ENCODE results near the gene ERP27.

Gene ERP27

DNA sequence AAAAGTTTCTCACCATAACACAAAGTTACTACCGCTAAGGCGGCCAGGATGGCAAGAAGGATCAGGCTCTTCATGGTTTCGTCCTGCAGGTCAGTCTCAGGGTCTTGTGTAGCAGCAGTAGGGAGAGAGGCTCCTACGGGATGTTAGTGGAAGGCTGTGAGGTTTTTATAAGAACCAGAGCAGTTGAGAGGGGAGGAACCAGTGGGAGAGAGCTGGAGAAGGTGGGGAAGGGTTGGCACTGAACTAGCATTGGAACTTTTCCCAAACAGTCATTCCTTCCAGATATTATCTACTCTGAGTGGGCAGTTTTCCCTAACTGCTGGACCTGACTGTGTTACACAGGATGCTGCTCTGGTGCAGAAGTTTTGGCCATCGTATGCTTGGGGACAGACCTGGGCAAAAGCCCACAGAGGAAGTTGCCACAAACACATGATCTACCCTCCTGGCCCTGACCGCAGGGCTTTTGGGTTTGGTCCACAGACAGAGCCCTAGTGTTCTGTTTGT lies 52.6 kb downstream of the ERP27 start, which contains the start of gene MGP:
Gene MGP, minus strand, starts transcription at position 137 of the 504 bp plus-strand sequence. Its CDS starts 63 bp downstream, at position 74.
- no peaks in the 10 kb centered on the region for H3K79me1 ChIP-seq (ENCODE audit: low read length)
- H3K4ac ChIP-seq (ENCODE audit: low read depth, low read length), result no peak within 1 kb of the TSS
- H3K4me3 ChIP-seq (ENCODE audit: low read depth, low read length), result no peak within 1 kb of the TSS
- H2AK5ac ChIP-seq (ENCODE audit: low read length), result no peak within 1 kb of the TSS
- no peaks in the 10 kb centered on the region for H3K79me2 ChIP-seq (ENCODE audit: control insufficient read depth, insufficient read depth, low read length, poor library complexity)
- no peak within 1 kb of the TSS for H3K27ac ChIP-seq (ENCODE audit: low read depth, low read length)
- H4K91ac ChIP-seq (ENCODE audit: low read depth, low read length), result no peak within 1 kb of the TSS
- H2BK12ac ChIP-seq (ENCODE audit: low read length), result peak within 1 kb of the TSS; percentile 58
- no peak within 1 kb of the TSS for H4K12ac ChIP-seq (ENCODE audit: low read depth, low read length)
- no peak within 1 kb of the TSS for H3K14ac ChIP-seq (ENCODE audit: low read length)
- H3K18ac ChIP-seq (ENCODE audit: low read length), result no peak within 1 kb of the TSS
- H3K9ac ChIP-seq (ENCODE audit: low read length), result no peak within 1 kb of the TSS
- H3K4me1 ChIP-seq (ENCODE audit: control insufficient read depth in 1 of 2, insufficient read depth in 2 of 2, low read length in 2 of 2), result peaks cover 0 to 2% of the 10 kb centered on the region in 2 experiments
- no peaks in the 10 kb centered on the region for H3K27me3 ChIP-seq (ENCODE audit: insufficient read depth, low read length)
- H2AFZ ChIP-seq (ENCODE audit: insufficient read depth, low read length, poor library complexity), result no peak within 1 kb of the TSS
- H3K4me2 ChIP-seq (ENCODE audit: low read length), result no peak within 1 kb of the TSS
- DNase-seq, result no peak
- H2BK120ac ChIP-seq (ENCODE audit: insufficient read depth, low read length, poor library complexity), result peak within 1 kb of the TSS; percentile 31
- H3K9me3 ChIP-seq (ENCODE audit: insufficient read depth, low read depth, low read length), result no peaks in the 10 kb centered on the region
- no CpG with 5 or more reads among the region's 6 CpGs for WGBS (ENCODE audit: extremely low coverage, insufficient coverage, insufficient read length)
- H2BK5ac ChIP-seq (ENCODE audit: low read depth, low read length, poor library complexity), result peak within 1 kb of the TSS; percentile 49
- H3K23ac ChIP-seq (ENCODE audit: low read length), result no peak within 1 kb of the TSS
- H4K8ac ChIP-seq (ENCODE audit: low read depth, low read length), result no peak within 1 kb of the TSS
- H3K36me3 ChIP-seq (ENCODE audit: control insufficient read depth in 1 of 2, insufficient read depth in 2 of 2, low read length in 2 of 2), result no peaks in the 10 kb centered on the region

DNA sequence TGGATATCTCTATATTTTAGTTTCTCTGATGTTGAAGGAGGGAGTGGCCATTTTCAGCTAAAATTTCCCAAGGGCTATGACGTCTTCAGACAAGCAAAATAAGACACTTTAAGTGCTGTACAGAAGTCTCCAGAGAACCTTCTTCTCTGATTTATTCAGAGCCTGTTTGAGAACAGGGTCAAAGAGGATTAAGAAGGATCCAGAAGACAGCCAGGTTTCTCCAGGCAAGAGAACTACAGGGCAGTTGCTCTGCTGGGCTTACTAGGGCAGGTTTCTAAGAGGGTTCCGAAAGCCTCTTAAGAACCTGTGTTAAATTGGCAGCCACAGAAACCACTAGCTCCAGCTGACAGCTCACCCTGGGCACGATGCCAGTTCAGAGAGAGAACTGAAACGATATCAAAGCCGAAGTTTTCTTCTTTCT lies 53.9 kb downstream of the ERP27 start:
- WGBS (ENCODE audit: extremely low coverage, insufficient coverage, insufficient read length), result no CpG with 5 or more reads among the region's 5 CpGs
- Histone ChIP-seq H3K4ac (ENCODE audit: low read depth, low read length) (no peak overlapping the region), H3K9ac (ENCODE audit: low read length) (no peak overlapping the region), H3K9me3 (ENCODE audit: insufficient read depth, low read depth, low read length) (no peaks in the 10 kb centered on the region), H4K8ac (ENCODE audit: low read depth, low read length) (no peak overlapping the region), H2BK12ac (ENCODE audit: low read length) (peak overlapping the region; percentile 58), H3K14ac (ENCODE audit: low read length) (no peak overlapping the region), H4K91ac (ENCODE audit: low read depth, low read length) (no peak overlapping the region), H2BK120ac (ENCODE audit: insufficient read depth, low read length, poor library complexity) (peak overlapping the region; percentile 31), H2AK5ac (ENCODE audit: low read length) (no peak overlapping the region), H2BK5ac (ENCODE audit: low read depth, low read length, poor library complexity) (peak overlapping the region; percentile 49), H3K27me3 (ENCODE audit: insufficient read depth, low read length) (no peaks in the 10 kb centered on the region), H3K4me3 (ENCODE audit: low read depth, low read length) (no peak overlapping the region), H4K12ac (ENCODE audit: low read depth, low read length) (no peak overlapping the region), H3K79me1 (ENCODE audit: low read length) (no peaks in the 10 kb centered on the region), H3K27ac (ENCODE audit: low read depth, low read length) (no peak overlapping the region), H3K23ac (ENCODE audit: low read length) (no peak overlapping the region), H2AFZ (ENCODE audit: insufficient read depth, low read length, poor library complexity) (no peak overlapping the region), H3K4me1 (ENCODE audit: control insufficient read depth in 1 of 2, insufficient read depth in 2 of 2, low read length in 2 of 2) (peaks cover 0 to 2% of the 10 kb centered on the region in 2 experiments), H3K79me2 (ENCODE audit: control insufficient read depth, insufficient read depth, low read length, poor library complexity) (no peaks in the 10 kb centered on the region), H3K4me2 (ENCODE audit: low read length) (no peak overlapping the region), H3K18ac (ENCODE audit: low read length) (no peak overlapping the region), H3K36me3 (ENCODE audit: control insufficient read depth in 1 of 2, insufficient read depth in 2 of 2, low read length in 2 of 2) (no peaks in the 10 kb centered on the region)
- peak in 1 of 2 donors; percentile 21 for DNase-seq

DNA sequence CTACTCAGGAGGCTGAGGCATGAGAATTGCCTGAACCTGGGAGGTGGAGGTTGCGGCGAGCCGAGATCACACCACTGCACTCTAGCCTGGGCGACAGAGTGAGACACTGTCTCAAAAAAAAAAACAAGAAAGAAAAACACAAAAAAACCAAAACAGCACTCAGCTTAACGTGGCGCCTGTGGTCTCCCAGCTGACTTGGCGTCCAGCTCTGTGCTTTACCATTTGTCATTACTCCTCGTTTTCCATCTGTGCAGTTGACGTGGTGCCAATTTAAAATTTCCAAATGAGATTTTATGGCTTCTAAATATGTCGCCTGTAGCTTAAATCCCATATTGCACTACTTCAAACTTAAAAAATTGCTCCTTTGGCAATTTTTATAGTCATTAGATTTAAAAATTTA lies 54.7 kb downstream of the ERP27 start:
- no peak overlapping the region for H3K27ac ChIP-seq (ENCODE audit: low read depth, low read length)
- no peak overlapping the region for H4K91ac ChIP-seq (ENCODE audit: low read depth, low read length)
- H3K4me3 ChIP-seq (ENCODE audit: low read depth, low read length), result no peak overlapping the region
- H3K79me2 ChIP-seq (ENCODE audit: control insufficient read depth, insufficient read depth, low read length, poor library complexity), result no peaks in the 10 kb centered on the region
- H3K23ac ChIP-seq (ENCODE audit: low read length), result no peak overlapping the region
- no peak overlapping the region for H3K4ac ChIP-seq (ENCODE audit: low read depth, low read length)
- H3K79me1 ChIP-seq (ENCODE audit: low read length), result no peaks in the 10 kb centered on the region
- no peaks in the 10 kb centered on the region for H3K36me3 ChIP-seq (ENCODE audit: control insufficient read depth in 1 of 2, insufficient read depth in 2 of 2, low read length in 2 of 2)
- H2BK120ac ChIP-seq (ENCODE audit: insufficient read depth, low read length, poor library complexity), result no peak overlapping the region
- peaks cover 0 to 2% of the 10 kb centered on the region in 2 experiments for H3K4me1 ChIP-seq (ENCODE audit: control insufficient read depth in 1 of 2, insufficient read depth in 2 of 2, low read length in 2 of 2)
- H2AFZ ChIP-seq (ENCODE audit: insufficient read depth, low read length, poor library complexity), result no peak overlapping the region
- no peak overlapping the region for H3K18ac ChIP-seq (ENCODE audit: low read length)
- DNase-seq, result no peak
- H3K9me3 ChIP-seq (ENCODE audit: insufficient read depth, low read depth, low read length), result no peaks in the 10 kb centered on the region
- no peak overlapping the region for H3K14ac ChIP-seq (ENCODE audit: low read length)
- no peak overlapping the region for H2AK5ac ChIP-seq (ENCODE audit: low read length)
- no CpG with 5 or more reads among the region's 10 CpGs for WGBS (ENCODE audit: extremely low coverage, insufficient coverage, insufficient read length)
- no peak overlapping the region for H2BK5ac ChIP-seq (ENCODE audit: low read depth, low read length, poor library complexity)
- no peak overlapping the region for H3K4me2 ChIP-seq (ENCODE audit: low read length)
- H2BK12ac ChIP-seq (ENCODE audit: low read length), result no peak overlapping the region
- peak overlapping the region; percentile 28 for H4K8ac ChIP-seq (ENCODE audit: low read depth, low read length)
- no peaks in the 10 kb centered on the region for H3K27me3 ChIP-seq (ENCODE audit: insufficient read depth, low read length)
- no peak overlapping the region for H4K12ac ChIP-seq (ENCODE audit: low read depth, low read length)
- H3K9ac ChIP-seq (ENCODE audit: low read length), result no peak overlapping the region

DNA sequence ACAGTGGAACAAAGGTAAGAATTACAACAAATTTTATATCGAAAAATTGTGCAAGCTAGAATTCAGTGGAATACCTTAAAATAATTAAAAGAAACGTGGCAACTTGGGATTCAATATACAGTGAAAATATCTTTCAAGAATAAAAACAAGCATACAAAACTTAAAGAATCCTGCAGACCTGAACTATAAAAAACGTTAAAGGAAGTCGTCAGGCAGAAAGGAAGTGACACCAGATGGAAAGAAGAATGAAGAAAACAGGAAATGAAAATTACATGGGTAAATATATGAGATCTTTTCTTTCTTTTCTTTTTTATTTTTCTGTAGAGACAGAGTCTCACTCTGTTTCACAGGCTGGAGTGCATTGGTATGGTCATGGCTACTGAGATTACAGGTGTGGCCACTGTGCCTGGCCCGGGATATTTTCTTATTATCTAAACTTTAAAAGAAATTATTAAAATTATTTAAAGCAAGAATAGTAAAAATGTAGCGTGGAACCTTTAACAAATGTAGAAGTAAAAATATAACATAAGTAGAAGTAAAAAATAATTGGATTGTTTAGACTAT lies 57.4 kb downstream of the ERP27 start:
- Histone ChIP-seq H3K9ac (ENCODE audit: low read length) (no peak overlapping the region), H2AFZ (ENCODE audit: insufficient read depth, low read length, poor library complexity) (no peak overlapping the region), H2BK5ac (ENCODE audit: low read depth, low read length, poor library complexity) (no peak overlapping the region), H3K79me2 (ENCODE audit: control insufficient read depth, insufficient read depth, low read length, poor library complexity) (no peaks in the 10 kb centered on the region), H4K12ac (ENCODE audit: low read depth, low read length) (no peak overlapping the region), H3K14ac (ENCODE audit: low read length) (no peak overlapping the region), H3K4me2 (ENCODE audit: low read length) (no peak overlapping the region), H4K91ac (ENCODE audit: low read depth, low read length) (no peak overlapping the region), H3K36me3 (ENCODE audit: control insufficient read depth in 1 of 2, insufficient read depth in 2 of 2, low read length in 2 of 2) (no peaks in the 10 kb centered on the region), H3K27me3 (ENCODE audit: insufficient read depth, low read length) (no peaks in the 10 kb centered on the region), H2AK5ac (ENCODE audit: low read length) (no peak overlapping the region), H3K9me3 (ENCODE audit: insufficient read depth, low read depth, low read length) (no peaks in the 10 kb centered on the region), H3K27ac (ENCODE audit: low read depth, low read length) (no peak overlapping the region), H2BK12ac (ENCODE audit: low read length) (no peak overlapping the region), H3K23ac (ENCODE audit: low read length) (no peak overlapping the region), H3K4me1 (ENCODE audit: control insufficient read depth in 1 of 2, insufficient read depth in 2 of 2, low read length in 2 of 2) (no peaks in the 10 kb centered on the region), H3K18ac (ENCODE audit: low read length) (no peak overlapping the region), H3K79me1 (ENCODE audit: low read length) (no peaks in the 10 kb centered on the region), H3K4ac (ENCODE audit: low read depth, low read length) (no peak overlapping the region), H2BK120ac (ENCODE audit: insufficient read depth, low read length, poor library complexity) (no peak overlapping the region), H4K8ac (ENCODE audit: low read depth, low read length) (no peak overlapping the region), H3K4me3 (ENCODE audit: low read depth, low read length) (no peak overlapping the region)
- WGBS (ENCODE audit: extremely low coverage, insufficient coverage, insufficient read length), result no CpG with 5 or more reads among the region's 6 CpGs
- no peak for DNase-seq

Measured in trophoblast cell (in vitro differentiated cells and primary cell).